ENCODE measurements around the gene PLB1. TPM values are rescaled to one million over a fixed set of nuclear protein-coding genes. Genes with fewer than 3 reads are reported as not detected.

Gene PLB1
- total and polyA plus RNA-seq, 2 donors (not counting 1 experiment from before 2014, with no cell fraction given), result 0.25 to 0.51 TPM

DNA sequence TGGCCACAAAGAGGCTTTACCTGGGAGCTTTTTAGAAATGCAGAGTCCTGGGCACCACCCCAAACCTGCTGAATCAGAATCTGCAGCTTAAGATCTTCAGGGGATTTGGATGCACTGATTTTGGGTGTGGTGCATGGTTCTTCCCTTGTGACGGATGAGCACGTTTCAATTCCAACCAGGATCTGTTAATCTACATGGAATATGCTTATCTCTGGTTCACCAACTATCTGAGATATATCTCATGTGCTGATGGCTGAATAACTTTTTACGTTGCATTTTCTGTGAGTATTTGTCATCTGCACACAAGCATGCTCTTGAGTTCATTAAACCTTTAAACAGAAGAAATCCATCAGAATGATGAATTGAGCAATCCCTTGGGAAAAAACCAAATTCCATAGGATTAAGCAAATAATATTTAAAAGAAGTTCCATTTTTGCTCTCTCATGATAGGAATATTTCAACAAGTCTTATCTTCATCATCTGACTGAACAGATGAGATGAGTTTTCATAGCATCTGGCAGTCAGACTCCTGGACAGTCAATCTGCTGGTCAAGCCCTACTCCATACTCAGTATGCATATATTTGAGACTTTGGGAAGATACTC lies 120.6 kb downstream of the PLB1 start:
- TF ChIP-seq, protein P1, sequence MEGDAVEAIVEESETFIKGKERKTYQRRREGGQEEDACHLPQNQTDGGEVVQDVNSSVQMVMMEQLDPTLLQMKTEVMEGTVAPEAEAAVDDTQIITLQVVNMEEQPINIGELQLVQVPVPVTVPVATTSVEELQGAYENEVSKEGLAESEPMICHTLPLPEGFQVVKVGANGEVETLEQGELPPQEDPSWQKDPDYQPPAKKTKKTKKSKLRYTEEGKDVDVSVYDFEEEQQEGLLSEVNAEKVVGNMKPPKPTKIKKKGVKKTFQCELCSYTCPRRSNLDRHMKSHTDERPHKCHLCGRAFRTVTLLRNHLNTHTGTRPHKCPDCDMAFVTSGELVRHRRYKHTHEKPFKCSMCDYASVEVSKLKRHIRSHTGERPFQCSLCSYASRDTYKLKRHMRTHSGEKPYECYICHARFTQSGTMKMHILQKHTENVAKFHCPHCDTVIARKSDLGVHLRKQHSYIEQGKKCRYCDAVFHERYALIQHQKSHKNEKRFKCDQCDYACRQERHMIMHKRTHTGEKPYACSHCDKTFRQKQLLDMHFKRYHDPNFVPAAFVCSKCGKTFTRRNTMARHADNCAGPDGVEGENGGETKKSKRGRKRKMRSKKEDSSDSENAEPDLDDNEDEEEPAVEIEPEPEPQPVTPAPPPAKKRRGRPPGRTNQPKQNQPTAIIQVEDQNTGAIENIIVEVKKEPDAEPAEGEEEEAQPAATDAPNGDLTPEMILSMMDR (IDR thresholded peaks at IDR 0.05), result no peak
- no peak for TF ChIP-seq EZH2 (IDR thresholded peaks at IDR 0.05; ENCODE audit: borderline replicate concordance, insufficient read depth, low read depth, low read length, poor library complexity, severe bottlenecking)
- no peaks in the 10 kb centered on the region for H3K9me3 Mint-ChIP-seq (ENCODE audit: insufficient read depth)
- no peak overlapping the region for H3K4me3 Mint-ChIP-seq
- no peaks in the 10 kb centered on the region for H3K36me3 ChIP-seq (replicated peaks in 1 of 2; ENCODE audit: control extremely low read depth in 1 of 2, control insufficient read depth in 1 of 2, extremely low read depth in 1 of 2, insufficient read depth in 2 of 2, low read length in 1 of 2)
- intact Hi-C loops (cut with micrococcal nuclease), result no loop called here
- peaks cover 13% of the 10 kb centered on the region for H3K4me1 Mint-ChIP-seq
- H2AFZ ChIP-seq (ENCODE audit: insufficient read depth, low read depth, low read length, poor library complexity, severe bottlenecking), result no peak overlapping the region
- H3K4me3 ChIP-seq (ENCODE audit: control extremely low read depth in 1 of 5, extremely low read depth in 1 of 5, insufficient read depth in 1 of 5, low read depth in 2 of 5, low read length in 4 of 5), result no peak overlapping the region
- no peaks in the 10 kb centered on the region for H4K20me1 ChIP-seq (ENCODE audit: control insufficient read depth, insufficient read depth, low read length, poor library complexity, severe bottlenecking)
- no peaks in the 10 kb centered on the region for H3K9me3 ChIP-seq (ENCODE audit: control extremely low read depth in 1 of 3, control insufficient read depth in 2 of 3, insufficient read depth in 1 of 3, low read length in 2 of 3)
- no peak overlapping the region for H3K27ac Mint-ChIP-seq
- H3K27me3 Mint-ChIP-seq, result peaks cover 4% of the 10 kb centered on the region
- no peak overlapping the region for H3K4me2 ChIP-seq (replicated peaks; ENCODE audit: low read depth, low read length, poor library complexity, severe bottlenecking)
- H3K27me3 ChIP-seq (replicated peaks in 1 of 4; ENCODE audit: control extremely low read depth in 1 of 4, control insufficient read depth in 3 of 4, insufficient read depth in 4 of 4, low read length in 3 of 4), result peaks cover 0 to 7% (median 0%) of the 10 kb centered on the region in 4 experiments
- DNase-seq (no peak), ATAC-seq (ENCODE audit: low read depth) (no peak)
- no peak overlapping the region for H3K27ac ChIP-seq (ENCODE audit: low read length in 2 of 2)
- no peaks in the 10 kb centered on the region for H3K79me2 ChIP-seq (ENCODE audit: control insufficient read depth, insufficient read depth, low read length)
- no peak overlapping the region for H3K9ac ChIP-seq (ENCODE audit: low read length)
- ChIA-PET POLR2A (no interaction called here), CTCF (interaction anchor here (0.8 to 2.4 kb wide), 3 partner anchors 8 to 913 kb away, joined by 3 to 8 read pairs (median 6); no protein-coding TSS in a partner anchor)
- no CpG with 5 or more reads among the region's 3 CpGs for WGBS (ENCODE audit: insufficient coverage)
- H3K4me1 ChIP-seq (ENCODE audit: control insufficient read depth in 2 of 2, insufficient read depth in 2 of 2, low read length in 2 of 2), result peaks cover 9 to 14% of the 10 kb centered on the region in 2 donors

DNA sequence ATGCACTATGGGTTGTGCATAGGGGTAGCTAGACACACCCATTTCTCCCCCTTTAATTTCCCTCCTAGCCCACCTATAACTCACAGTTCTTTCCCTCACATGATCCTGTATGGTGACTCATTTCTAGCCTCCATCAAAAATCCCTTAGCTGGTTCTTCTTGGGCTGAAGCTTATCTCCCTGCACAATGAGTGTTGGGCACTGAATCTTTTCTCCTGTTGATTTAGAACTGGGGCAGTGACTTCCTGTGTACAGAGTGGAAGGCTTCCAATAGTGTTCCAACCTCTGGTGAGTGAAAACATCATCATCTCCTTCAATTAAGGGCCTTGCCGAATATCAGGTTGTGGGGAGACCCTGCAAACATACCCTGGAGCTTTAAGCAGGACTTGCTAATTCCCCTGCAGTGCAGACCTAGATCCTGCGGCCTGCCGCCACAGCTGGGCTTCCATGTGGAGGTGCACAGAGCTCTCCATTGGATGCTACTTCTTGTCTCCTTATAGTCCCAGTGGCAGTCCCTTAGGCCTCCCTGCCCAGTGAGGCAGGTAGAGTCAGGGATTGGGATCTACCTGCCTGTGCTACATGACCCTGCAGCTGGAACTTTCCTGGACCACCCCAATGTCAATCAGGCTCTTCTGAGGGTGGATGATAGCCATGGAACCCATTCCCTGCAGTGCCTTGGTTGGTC lies 121.8 kb downstream of the PLB1 start:
- ChIA-PET CTCF (interaction anchor here (1.2 kb wide), 1 partner anchor 23 kb away, joined by 5 read pairs; no protein-coding TSS in a partner anchor), POLR2A (no interaction called here)
- Histone ChIP-seq H3K36me3 (replicated peaks in 1 of 2; ENCODE audit: control extremely low read depth in 1 of 2, control insufficient read depth in 1 of 2, extremely low read depth in 1 of 2, insufficient read depth in 2 of 2, low read length in 1 of 2) (no peaks in the 10 kb centered on the region), H3K4me3 (ENCODE audit: control extremely low read depth in 1 of 5, extremely low read depth in 1 of 5, insufficient read depth in 1 of 5, low read depth in 2 of 5, low read length in 4 of 5) (no peak overlapping the region), H2AFZ (ENCODE audit: insufficient read depth, low read depth, low read length, poor library complexity, severe bottlenecking) (no peak overlapping the region), H3K9ac (ENCODE audit: low read length) (no peak overlapping the region), H4K20me1 (ENCODE audit: control insufficient read depth, insufficient read depth, low read length, poor library complexity, severe bottlenecking) (no peaks in the 10 kb centered on the region), H3K4me1 (ENCODE audit: control insufficient read depth in 2 of 2, insufficient read depth in 2 of 2, low read length in 2 of 2) (peaks cover 16 to 21% of the 10 kb centered on the region in 2 donors), H3K27ac (ENCODE audit: low read length in 2 of 2) (no peak overlapping the region), H3K27me3 (replicated peaks in 1 of 4; ENCODE audit: control extremely low read depth in 1 of 4, control insufficient read depth in 3 of 4, insufficient read depth in 4 of 4, low read length in 3 of 4) (peaks cover 0 to 4% (median 0%) of the 10 kb centered on the region in 4 experiments), H3K9me3 (ENCODE audit: control extremely low read depth in 1 of 3, control insufficient read depth in 2 of 3, insufficient read depth in 1 of 3, low read length in 2 of 3) (no peaks in the 10 kb centered on the region), H3K4me2 (replicated peaks; ENCODE audit: low read depth, low read length, poor library complexity, severe bottlenecking) (no peak overlapping the region), H3K79me2 (ENCODE audit: control insufficient read depth, insufficient read depth, low read length) (no peaks in the 10 kb centered on the region)
- no peak for ATAC-seq (ENCODE audit: low read depth)
- peaks cover 21% of the 10 kb centered on the region for H3K4me1 Mint-ChIP-seq
- no peak overlapping the region for H3K4me3 Mint-ChIP-seq
- TF ChIP-seq, protein P1 (IDR thresholded peaks at IDR 0.05), result no peak
- no peak for TF ChIP-seq EZH2 (IDR thresholded peaks at IDR 0.05; ENCODE audit: borderline replicate concordance, insufficient read depth, low read depth, low read length, poor library complexity, severe bottlenecking)
- no peaks in the 10 kb centered on the region for H3K9me3 Mint-ChIP-seq (ENCODE audit: insufficient read depth)
- intact Hi-C loops (cut with micrococcal nuclease), result no loop called here
- peaks cover 4% of the 10 kb centered on the region for H3K27me3 Mint-ChIP-seq
- DNase-seq, result no peak
- 80% methylated on average over 3 of the region's 3 CpGs for WGBS (ENCODE audit: insufficient coverage)
- no peak overlapping the region for H3K27ac Mint-ChIP-seq
